NCI-H1694 (cell line): Measurements from ENCODE around the gene ZBTB22.
"Not testable (repeated sequence)": the region's sequence is repeated elsewhere in the genome, so short reads cannot be mapped to it uniquely, and the experiment has no call there.

ENCODE experiments used
- DNase-seq: peaks from one replicate; lab custom pipeline; 2025; lab: John Stamatoyannopoulos, UW

ZBTB22 gene

GRCh38 chr6:33278392-33278741 lies 39.2 kb downstream of the ZBTB22 start:
- DNase-seq: no peak

GRCh38 chr6:33277663-33278391 lies 39.7 kb downstream of the ZBTB22 start:
- no peak for DNase-seq

- no peak for DNase-seq
Observed at GRCh38 chr6:33276864-33277662, 40.5 kb downstream of the ZBTB22 start, which contains the start of gene B3GALT4. B3GALT4 (plus strand) TSS chr6:33277123; CDS start chr6:33277420, 297 bp downstream.

GRCh38 chr6:33276581-33276863 lies 41.0 kb downstream of the ZBTB22 start:
- no peak for DNase-seq

GRCh38 chr6:33275795-33276580 lies 41.6 kb downstream of the ZBTB22 start:
- not testable (repeated sequence) for DNase-seq

GRCh38 chr6:33273924-33274902 lies 43.3 kb downstream of the ZBTB22 start:
- no peak for DNase-seq

GRCh38 chr6:33273129-33273923 lies 44.2 kb downstream of the ZBTB22 start:
- no peak for DNase-seq

GRCh38 chr6:33272275-33273128 lies 45.0 kb downstream of the ZBTB22 start:
- no peak for DNase-seq

GRCh38 chr6:33271468-33272274 lies 45.9 kb downstream of the ZBTB22 start, which contains the start of the genes RPS18 and VPS52:
RPS18 (plus strand) TSS chr6:33272075; CDS start chr6:33272120, 45 bp downstream.
VPS52 (minus strand) TSS chr6:33271876; CDS start chr6:33271675, 201 bp downstream.
- DNase-seq: peak; percentile 97

- no peak for DNase-seq
Observed at GRCh38 chr6:33271117-33271467, 46.5 kb downstream of the ZBTB22 start.
